ENCODE measurements around the gene NDUFAF8. TPM values are rescaled to one million over a fixed set of nuclear protein-coding genes. Genes with fewer than 3 reads are reported as not detected.

NDUFAF8 gene
- total and polyA plus RNA-seq, 2 donors (not counting 1 experiment from before 2014, with no cell fraction given), result 41.7 to 42.6 TPM

DNA sequence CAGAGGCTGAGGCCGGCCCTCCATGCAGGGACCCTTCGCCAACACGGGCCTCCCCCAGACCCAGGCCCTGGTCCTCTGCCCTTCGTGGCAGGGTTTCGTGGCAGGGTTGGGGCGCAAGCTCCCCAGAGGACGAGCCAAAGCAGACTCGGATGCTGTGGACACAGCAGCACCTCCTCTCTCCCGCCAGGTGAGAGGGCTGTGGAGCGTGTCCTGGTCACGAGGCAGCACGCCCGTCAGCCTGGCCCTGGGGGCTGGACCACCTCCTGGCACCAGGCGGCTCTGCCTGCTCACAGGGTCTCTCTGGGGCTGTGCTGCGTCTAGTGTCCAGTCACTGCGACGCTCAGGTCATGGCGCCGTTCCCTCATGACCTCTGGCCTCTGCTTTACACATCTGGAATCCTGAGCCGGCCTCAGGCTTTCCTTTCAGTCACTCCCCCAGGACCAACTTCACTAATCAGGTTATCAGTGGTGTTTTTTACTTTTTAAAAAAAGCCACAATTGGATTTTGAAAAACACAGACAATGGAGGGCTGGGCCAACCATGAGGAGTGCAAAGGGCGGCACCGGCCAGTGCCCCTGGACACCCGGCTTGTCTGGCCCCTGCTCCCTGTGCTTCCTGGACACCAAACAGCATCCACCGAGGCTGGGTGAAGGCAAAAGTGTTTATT is 5.4 kb downstream of the NDUFAF8 start:
- 76% methylated on average over 21 of the region's 24 CpGs for WGBS (ENCODE audit: insufficient coverage)
- Histone ChIP-seq H3K9me3 (ENCODE audit: control extremely low read depth in 1 of 3, control insufficient read depth in 2 of 3, insufficient read depth in 1 of 3, low read length in 2 of 3) (no peaks in the 10 kb centered on the region), H3K9ac (ENCODE audit: low read length) (no peak overlapping the region), H3K79me2 (ENCODE audit: control insufficient read depth, insufficient read depth, low read length) (peaks cover 23% of the 10 kb centered on the region), H3K27me3 (replicated peaks in 1 of 4; ENCODE audit: control extremely low read depth in 1 of 4, control insufficient read depth in 3 of 4, insufficient read depth in 4 of 4, low read length in 3 of 4) (no peaks in the 10 kb centered on the region), H3K27ac (ENCODE audit: low read length in 2 of 2) (no peak overlapping the region), H3K4me2 (replicated peaks; ENCODE audit: low read depth, low read length, poor library complexity, severe bottlenecking) (no peak overlapping the region), H4K20me1 (ENCODE audit: control insufficient read depth, insufficient read depth, low read length, poor library complexity, severe bottlenecking) (peaks cover 46% of the 10 kb centered on the region), H2AFZ (ENCODE audit: insufficient read depth, low read depth, low read length, poor library complexity, severe bottlenecking) (no peak overlapping the region), H3K4me3 (ENCODE audit: control extremely low read depth in 1 of 5, extremely low read depth in 1 of 5, insufficient read depth in 1 of 5, low read depth in 2 of 5, low read length in 4 of 5) (no peak overlapping the region), H3K36me3 (replicated peaks in 1 of 2; ENCODE audit: control extremely low read depth in 1 of 2, control insufficient read depth in 1 of 2, extremely low read depth in 1 of 2, insufficient read depth in 2 of 2, low read length in 1 of 2) (peaks cover 0 to 8% of the 10 kb centered on the region in 2 experiments), H3K4me1 (ENCODE audit: control insufficient read depth in 2 of 2, insufficient read depth in 2 of 2, low read length in 2 of 2) (peaks cover 7 to 13% of the 10 kb centered on the region in 2 donors)
- DNase-seq, result peak; percentile 25
- ATAC-seq (ENCODE audit: low read depth), result no peak
- POLR2A ChIA-PET, result no interaction called here
- TF ChIP-seq, protein P1, sequence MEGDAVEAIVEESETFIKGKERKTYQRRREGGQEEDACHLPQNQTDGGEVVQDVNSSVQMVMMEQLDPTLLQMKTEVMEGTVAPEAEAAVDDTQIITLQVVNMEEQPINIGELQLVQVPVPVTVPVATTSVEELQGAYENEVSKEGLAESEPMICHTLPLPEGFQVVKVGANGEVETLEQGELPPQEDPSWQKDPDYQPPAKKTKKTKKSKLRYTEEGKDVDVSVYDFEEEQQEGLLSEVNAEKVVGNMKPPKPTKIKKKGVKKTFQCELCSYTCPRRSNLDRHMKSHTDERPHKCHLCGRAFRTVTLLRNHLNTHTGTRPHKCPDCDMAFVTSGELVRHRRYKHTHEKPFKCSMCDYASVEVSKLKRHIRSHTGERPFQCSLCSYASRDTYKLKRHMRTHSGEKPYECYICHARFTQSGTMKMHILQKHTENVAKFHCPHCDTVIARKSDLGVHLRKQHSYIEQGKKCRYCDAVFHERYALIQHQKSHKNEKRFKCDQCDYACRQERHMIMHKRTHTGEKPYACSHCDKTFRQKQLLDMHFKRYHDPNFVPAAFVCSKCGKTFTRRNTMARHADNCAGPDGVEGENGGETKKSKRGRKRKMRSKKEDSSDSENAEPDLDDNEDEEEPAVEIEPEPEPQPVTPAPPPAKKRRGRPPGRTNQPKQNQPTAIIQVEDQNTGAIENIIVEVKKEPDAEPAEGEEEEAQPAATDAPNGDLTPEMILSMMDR (IDR thresholded peaks at IDR 0.05), result no peak
- no peak for TF ChIP-seq EZH2 (IDR thresholded peaks at IDR 0.05; ENCODE audit: borderline replicate concordance, insufficient read depth, low read depth, low read length, poor library complexity, severe bottlenecking)
- no peaks in the 10 kb centered on the region for H3K27me3 Mint-ChIP-seq
- no peak overlapping the region for H3K27ac Mint-ChIP-seq
- H3K4me1 Mint-ChIP-seq, result peaks cover 26% of the 10 kb centered on the region
- CTCF ChIA-PET, result interaction anchor here (1.1 kb wide), 1 partner anchor 102 kb away, joined by 5 read pairs; no protein-coding TSS in a partner anchor
- H3K4me3 Mint-ChIP-seq, result no peak overlapping the region
- no peaks in the 10 kb centered on the region for H3K9me3 Mint-ChIP-seq (ENCODE audit: insufficient read depth)
- intact Hi-C loops (cut with micrococcal nuclease), result no loop called here

GRCh38 chr17:81245024-81245664 is 6.0 kb downstream of the NDUFAF8 start:
- intact Hi-C loops (cut with micrococcal nuclease), result no loop called here
- TF ChIP-seq, protein P1 (IDR thresholded peaks at IDR 0.05), result no peak
- no peak for TF ChIP-seq EZH2 (IDR thresholded peaks at IDR 0.05; ENCODE audit: borderline replicate concordance, insufficient read depth, low read depth, low read length, poor library complexity, severe bottlenecking)
- H3K4me3 Mint-ChIP-seq, result no peak overlapping the region
- H3K9me3 ChIP-seq (ENCODE audit: control extremely low read depth in 1 of 3, control insufficient read depth in 2 of 3, insufficient read depth in 1 of 3, low read length in 2 of 3), result no peaks in the 10 kb centered on the region
- H3K9me3 Mint-ChIP-seq (ENCODE audit: insufficient read depth), result no peaks in the 10 kb centered on the region
- H3K36me3 ChIP-seq (replicated peaks in 1 of 2; ENCODE audit: control extremely low read depth in 1 of 2, control insufficient read depth in 1 of 2, extremely low read depth in 1 of 2, insufficient read depth in 2 of 2, low read length in 1 of 2), result peaks cover 0 to 14% of the 10 kb centered on the region in 2 experiments
- H3K27ac Mint-ChIP-seq, result no peak overlapping the region
- no peak overlapping the region for H3K4me3 ChIP-seq (ENCODE audit: control extremely low read depth in 1 of 5, extremely low read depth in 1 of 5, insufficient read depth in 1 of 5, low read depth in 2 of 5, low read length in 4 of 5)
- peaks cover 17% of the 10 kb centered on the region for H3K79me2 ChIP-seq (ENCODE audit: control insufficient read depth, insufficient read depth, low read length)
- DNase-seq (peak; percentile 24), ATAC-seq (ENCODE audit: low read depth) (no peak)
- ChIA-PET POLR2A (no interaction called here), CTCF (interaction anchor here (0.6 kb wide), 1 partner anchor 196 kb away, joined by 3 read pairs; no protein-coding TSS in a partner anchor)
- no peak overlapping the region for H3K4me2 ChIP-seq (replicated peaks; ENCODE audit: low read depth, low read length, poor library complexity, severe bottlenecking)
- no peak overlapping the region for H3K27ac ChIP-seq (ENCODE audit: low read length in 2 of 2)
- peaks cover 2 to 7% of the 10 kb centered on the region in 2 donors for H3K4me1 ChIP-seq (ENCODE audit: control insufficient read depth in 2 of 2, insufficient read depth in 2 of 2, low read length in 2 of 2)
- no peaks in the 10 kb centered on the region for H3K27me3 Mint-ChIP-seq
- no peak overlapping the region for H2AFZ ChIP-seq (ENCODE audit: insufficient read depth, low read depth, low read length, poor library complexity, severe bottlenecking)
- H3K27me3 ChIP-seq (replicated peaks in 1 of 4; ENCODE audit: control extremely low read depth in 1 of 4, control insufficient read depth in 3 of 4, insufficient read depth in 4 of 4, low read length in 3 of 4), result no peaks in the 10 kb centered on the region
- WGBS (ENCODE audit: insufficient coverage), result 85% methylated on average over 25 of the region's 25 CpGs
- peaks cover 21% of the 10 kb centered on the region for H3K4me1 Mint-ChIP-seq
- H3K9ac ChIP-seq (ENCODE audit: low read length), result no peak overlapping the region
- H4K20me1 ChIP-seq (ENCODE audit: control insufficient read depth, insufficient read depth, low read length, poor library complexity, severe bottlenecking), result peaks cover 50% of the 10 kb centered on the region

All from B cell (primary cell).